SK-N-SH (cell line): ENCODE data around the gene TADA2A. TPM values are rescaled to one million over a fixed set of nuclear protein-coding genes. Genes with fewer than 3 reads are reported as not detected.
A peak's percentile ranks its signal among the peaks of the same experiment; 100 is the strongest.

Experiments used
- CTCF ChIA-PET: fragments of 300-600, 350-600 bp; formaldehyde crosslinking; extraction: SDS; loops from one replicate; lab custom pipeline; 2021; lab: Yijun Ruan, JAX
- POLR2A ChIA-PET: fragments of 350-600 bp; sonication (Branson Sonifier 250); formaldehyde crosslinking; extraction: SDS; loops from one replicate; lab custom pipeline; 2020; ENCODE audit warnings: antibody characterized with exemption, inconsistent platforms; lab: Yijun Ruan, JAX
- DNase-seq: peaks from one replicate; pipeline ENCODE4 v3.0.0; 2012
- H2AFZ ChIP-seq: fragments of 200-600 bp; sonication (generic); 2 replicates; pipeline ENCODE4 v1.8.1; 2016; ENCODE audit warnings: antibody characterized with exemption, mild to moderate bottlenecking, low read depth
- H3F3A ChIP-seq: fragments of 200-600 bp; sonication (generic); replicated peaks from 2 replicates; pipeline ENCODE3; 2016; ENCODE audit warnings: antibody characterized with exemption, mild to moderate bottlenecking; ENCODE audit not compliant: insufficient read depth
- H3K27ac ChIP-seq, 2 experiments: fragments of 200-500 bp in 1 of 2; fragments of 200-600 bp in 1 of 2; sonication (Bioruptor generic) in 1 of 2; sonication (generic), shearing (Covaris generic) in 1 of 2; 2 replicates each; pipeline versions ENCODE4 v1.5.1 to v1.6.1; 2014 to 2016; ENCODE audit warnings: low read depth in 2 of 2, inconsistent platforms in 1 of 2, low read length in 1 of 2, mild to moderate bottlenecking in 1 of 2, mixed read lengths in 1 of 2
- H3K27me3 ChIP-seq: fragments of 200-600 bp; sonication (generic), shearing (Covaris generic); 2 replicates; pipeline ENCODE4 v1.6.1; 2016; ENCODE audit warnings: mixed run types; ENCODE audit not compliant: insufficient read depth
- H3K36me3 ChIP-seq, 2 experiments: fragments of 200-500 bp in 1 of 2; fragments of 200-600 bp in 1 of 2; sonication (Bioruptor generic) in 1 of 2; sonication (generic) in 1 of 2; replicated peaks in 1 of 2; 2 replicates each; pipeline versions ENCODE3 to v1.5.1; 2014 to 2016; ENCODE audit warnings: low read length in 1 of 2, mild to moderate bottlenecking in 1 of 2; ENCODE audit not compliant: insufficient read depth in 2 of 2, control insufficient read depth in 1 of 2
- H3K4me1 ChIP-seq, 2 experiments: fragments of 200-500 bp in 1 of 2; fragments of 200-600 bp in 1 of 2; sonication (Bioruptor generic) in 1 of 2; sonication (generic), shearing (Covaris generic) in 1 of 2; 2 replicates each; pipeline versions ENCODE4 v1.5.1 to v1.6.1; 2014 to 2016; ENCODE audit warnings: low read depth in 1 of 2, low read length in 1 of 2, mixed run types in 1 of 2; ENCODE audit not compliant: insufficient read depth in 2 of 2, control insufficient read depth in 1 of 2
- H3K4me2 ChIP-seq: fragments of 200-600 bp; sonication (generic), shearing (Covaris generic); 2 replicates; pipeline ENCODE4 v1.6.1; 2017; ENCODE audit warnings: mixed run types
- H3K4me3 ChIP-seq, 2 experiments: fragments of 200-500 bp in 1 of 2; fragments of 200-600 bp in 1 of 2; sonication (Bioruptor generic) in 1 of 2; sonication (generic), shearing (Covaris generic) in 1 of 2; 2 replicates each; pipeline versions ENCODE4 v1.5.1 to v1.8.1; 2014 to 2016; ENCODE audit warnings: low read depth in 2 of 2, inconsistent platforms in 1 of 2, low read length in 1 of 2, mild to moderate bottlenecking in 1 of 2, mixed read lengths in 1 of 2, moderate library complexity in 1 of 2
- H3K79me2 ChIP-seq: fragments of 200-600 bp; sonication (generic); 2 replicates; pipeline ENCODE4 v1.8.1; 2017; ENCODE audit warnings: mild to moderate bottlenecking; ENCODE audit not compliant: insufficient read depth
- H3K9ac ChIP-seq: fragments of 200-600 bp; sonication (generic); 2 replicates; pipeline ENCODE4 v1.6.1; 2017; ENCODE audit warnings: mixed run types
- H3K9me2 ChIP-seq: fragments of 200-600 bp; sonication (generic); 2 replicates; pipeline ENCODE4 v1.6.1; 2017; ENCODE audit warnings: mixed run types
- H3K9me3 ChIP-seq: fragments of 200-600 bp; sonication (generic); 2 replicates; pipeline ENCODE4 v1.6.1; 2017; ENCODE audit warnings: mixed run types, mild to moderate bottlenecking, moderate library complexity
- H4K20me1 ChIP-seq: fragments of 200-600 bp; sonication (generic); 2 replicates; pipeline ENCODE4 v1.6.1; 2017; ENCODE audit warnings: mild to moderate bottlenecking, mixed run types; ENCODE audit not compliant: insufficient read depth
- EZH2phosphoT487 ChIP-seq: fragments of 200-600 bp; sonication (generic); IDR thresholded peaks from 2 replicates; pipeline ENCODE4 v1.6.1; 2017; ENCODE audit warnings: low read depth, mixed run types, mild to moderate bottlenecking, antibody characterized with exemption, moderate library complexity, borderline replicate concordance
- FOXJ3 ChIP-seq: sonication (generic); formaldehyde crosslinking; IDR thresholded peaks from 2 replicates; pipeline ENCODE4 v1.5.1; 2020; ENCODE audit warnings: mild to moderate bottlenecking, missing genetic modification reagents
- JUND ChIP-seq: IDR thresholded peaks from 2 replicates; pipeline ENCODE4 v1.4.0; 2012
- NFIC ChIP-seq: IDR thresholded peaks from 2 replicates; pipeline ENCODE4 v1.4.0; 2012; ENCODE audit warnings: borderline replicate concordance
- RXRA ChIP-seq: IDR thresholded peaks from 2 replicates; pipeline ENCODE4 v1.4.0; 2012; ENCODE audit warnings: low read depth, mild to moderate bottlenecking, borderline replicate concordance
- USF1 ChIP-seq: IDR thresholded peaks from 2 replicates; pipeline ENCODE4 v1.4.0; 2012; ENCODE audit warnings: low read depth, borderline replicate concordance
- WGBS: methylation state at CpG from one replicate; pipeline ENCODE4 v1.1.6; 2017; ENCODE audit warnings: low lambda C conversion rate; 5-methylcytosine and 5-hydroxymethylcytosine counted together
- polyA plus RNA-seq, 3 experiments: library from polyadenylated mRNA; depleted of rRNA; stranded (reverse); fragments of >200 nt; gene quantifications; 2 replicates each; pipeline ENCODE4 v1.2.3, GENCODE V29; 2012
- TF ChIP-seq, protein P1 (sequence below): IDR thresholded peaks from 2 replicates; pipeline ENCODE4; 2012

The TADA2A gene
- polyA plus RNA-seq, 1 of the 3 experiments (the other 2 are of a cell fraction), result 9.7 TPM

GRCh38 chr17:37466471-37466870 lies 59.8 kb downstream of the TADA2A start:
- no peaks in the 10 kb centered on the region for H4K20me1 ChIP-seq
- H3F3A ChIP-seq, result peaks cover 24% of the 10 kb centered on the region
- H2AFZ ChIP-seq, result no peak overlapping the region
- H3K9me2 ChIP-seq, result no peaks in the 10 kb centered on the region
- H3K9me3 ChIP-seq, result no peaks in the 10 kb centered on the region
- H3K79me2 ChIP-seq, result no peaks in the 10 kb centered on the region
- peaks cover 20 to 66% of the 10 kb centered on the region in 2 experiments for H3K36me3 ChIP-seq
- 100% methylated on average over 1 of the region's 1 CpG for WGBS
- ChIA-PET POLR2A (no interaction called here), CTCF (no interaction called here)
- H3K27ac ChIP-seq, result peak overlapping the region in 1 of 2 experiments; percentile 85; a peak in 1 of 4 replicates
- no peak overlapping the region for H3K4me3 ChIP-seq
- no peak for DNase-seq
- TF ChIP-seq JUND (no peak), FOXJ3 (CRISPR knock-in tag) (no peak), RXRA (no peak), NFIC (no peak), USF1 (no peak), EZH2phosphoT487 (no peak)
- TF ChIP-seq, protein P1, sequence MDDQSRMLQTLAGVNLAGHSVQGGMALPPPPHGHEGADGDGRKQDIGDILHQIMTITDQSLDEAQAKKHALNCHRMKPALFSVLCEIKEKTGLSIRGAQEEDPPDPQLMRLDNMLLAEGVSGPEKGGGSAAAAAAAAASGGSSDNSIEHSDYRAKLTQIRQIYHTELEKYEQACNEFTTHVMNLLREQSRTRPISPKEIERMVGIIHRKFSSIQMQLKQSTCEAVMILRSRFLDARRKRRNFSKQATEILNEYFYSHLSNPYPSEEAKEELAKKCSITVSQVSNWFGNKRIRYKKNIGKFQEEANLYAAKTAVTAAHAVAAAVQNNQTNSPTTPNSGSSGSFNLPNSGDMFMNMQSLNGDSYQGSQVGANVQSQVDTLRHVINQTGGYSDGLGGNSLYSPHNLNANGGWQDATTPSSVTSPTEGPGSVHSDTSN, result no peak
- no peaks in the 10 kb centered on the region for H3K27me3 ChIP-seq
- no peak overlapping the region for H3K4me2 ChIP-seq
- 0 out of 4 replicates have a peak, but pooled peaks cover 0 to 5% of the 10 kb centered on the region in 2 experiments for H3K4me1 ChIP-seq
- H3K9ac ChIP-seq, result no peak overlapping the region

- Histone ChIP-seq H3F3A (peaks cover 12% of the 10 kb centered on the region), H3K9me2 (no peaks in the 10 kb centered on the region), H3K4me2 (no peak overlapping the region), H2AFZ (no peak overlapping the region), H3K9me3 (no peaks in the 10 kb centered on the region), H3K27me3 (no peaks in the 10 kb centered on the region), H3K4me3 (no peak overlapping the region), H3K27ac (no peak overlapping the region), H3K36me3 (peaks cover 34 to 83% of the 10 kb centered on the region in 2 experiments), H3K9ac (no peak overlapping the region), H3K79me2 (no peaks in the 10 kb centered on the region), H4K20me1 (no peaks in the 10 kb centered on the region), H3K4me1 (0 out of 4 replicates have a peak, but pooled peaks cover 0 to 5% of the 10 kb centered on the region in 2 experiments)
- 94% methylated on average over 7 of the region's 7 CpGs for WGBS
- POLR2A ChIA-PET, result no interaction called here
- no peak for TF ChIP-seq USF1
- CTCF ChIA-PET, result no interaction called here
- DNase-seq, result no peak
These were observed 63.5 kb downstream of the TADA2A start for GRCh38 chr17:37470181-37470580.
